Measurements from ENCODE around the gene TRAPPC10. TPM values are rescaled to one million over a fixed set of nuclear protein-coding genes. Genes with fewer than 3 reads are reported as not detected.

The TRAPPC10 gene
- polyA plus RNA-seq, 1 of the 3 experiments (the other 2 are of a cell fraction) = 17.5 TPM

- WGBS (ENCODE audit: low lambda C conversion rate) = 86% methylated on average over 13 of the region's 26 CpGs
- Histone ChIP-seq H3F3A (replicated peaks; ENCODE audit: insufficient read depth) (peaks cover 2% of the 10 kb centered on the region), H3K4me3 (ENCODE audit: low read depth in 2 of 2, low read length in 1 of 2) (no peak overlapping the region), H3K9me2 (no peaks in the 10 kb centered on the region), H3K9ac (no peak overlapping the region), H3K4me2 (no peak overlapping the region), H3K27me3 (ENCODE audit: insufficient read depth) (no peaks in the 10 kb centered on the region), H3K36me3 (replicated peaks in 1 of 2; ENCODE audit: control insufficient read depth in 1 of 2, insufficient read depth in 2 of 2, low read length in 1 of 2) (peaks cover 15 to 41% of the 10 kb centered on the region in 2 experiments), H2AFZ (ENCODE audit: low read depth) (no peak overlapping the region), H3K27ac (ENCODE audit: low read depth in 2 of 2, low read length in 1 of 2) (no peak overlapping the region), H3K4me1 (ENCODE audit: control insufficient read depth in 1 of 2, insufficient read depth in 2 of 2, low read depth in 1 of 2, low read length in 1 of 2) (no peaks in the 10 kb centered on the region), H4K20me1 (ENCODE audit: insufficient read depth) (no peaks in the 10 kb centered on the region), H3K9me3 (no peaks in the 10 kb centered on the region), H3K79me2 (ENCODE audit: insufficient read depth) (no peaks in the 10 kb centered on the region)
- TF ChIP-seq EZH2phosphoT487 (IDR thresholded peaks at IDR 0.05; ENCODE audit: borderline replicate concordance, low read depth) (no peak), FOXM1 (IDR thresholded peaks at IDR 0.05; ENCODE audit: low read depth) (no peak), YY1 (IDR thresholded peaks at IDR 0.05; ENCODE audit: low read depth) (no peak), MEF2A (IDR thresholded peaks at IDR 0.05; ENCODE audit: borderline replicate concordance, low read depth) (no peak), TAF1 (IDR thresholded peaks at IDR 0.05; ENCODE audit: borderline replicate concordance, low read depth, low read length) (no peak), GABPA (IDR thresholded peaks at IDR 0.05; ENCODE audit: low read depth) (no peak)
- POLR2A ChIA-PET = no interaction called here
- CTCF ChIA-PET = interaction anchor here (0.5 to 1.0 kb wide), 3 partner anchors 54 to 316 kb away, joined by 3 read pairs; no protein-coding TSS in a partner anchor
- no peak for DNase-seq
Observed at GRCh38 chr21:43981151-43981870, 30.8 kb upstream of the TRAPPC10 start.

- no peak for DNase-seq
- ChIA-PET CTCF (interaction anchor here (1.0 kb wide), 1 partner anchor 171 kb away, joined by 3 read pairs; no protein-coding TSS in a partner anchor), POLR2A (no interaction called here)
- Histone ChIP-seq H3K4me2 (no peak overlapping the region), H4K20me1 (ENCODE audit: insufficient read depth) (no peaks in the 10 kb centered on the region), H2AFZ (ENCODE audit: low read depth) (no peak overlapping the region), H3K9me3 (no peaks in the 10 kb centered on the region), H3K79me2 (ENCODE audit: insufficient read depth) (no peaks in the 10 kb centered on the region), H3K4me3 (ENCODE audit: low read depth in 2 of 2, low read length in 1 of 2) (no peak overlapping the region), H3K27ac (ENCODE audit: low read depth in 2 of 2, low read length in 1 of 2) (no peak overlapping the region), H3K4me1 (ENCODE audit: control insufficient read depth in 1 of 2, insufficient read depth in 2 of 2, low read depth in 1 of 2, low read length in 1 of 2) (no peaks in the 10 kb centered on the region), H3K9ac (no peak overlapping the region), H3F3A (replicated peaks; ENCODE audit: insufficient read depth) (peaks cover 6% of the 10 kb centered on the region), H3K36me3 (replicated peaks in 1 of 2; ENCODE audit: control insufficient read depth in 1 of 2, insufficient read depth in 2 of 2, low read length in 1 of 2) (peaks cover 15 to 41% of the 10 kb centered on the region in 2 experiments), H3K27me3 (ENCODE audit: insufficient read depth) (no peaks in the 10 kb centered on the region), H3K9me2 (no peaks in the 10 kb centered on the region)
- TF ChIP-seq GABPA (IDR thresholded peaks at IDR 0.05; ENCODE audit: low read depth) (no peak), EZH2phosphoT487 (IDR thresholded peaks at IDR 0.05; ENCODE audit: borderline replicate concordance, low read depth) (no peak), JUND (IDR thresholded peaks at IDR 0.05) (no peak), USF2 (IDR thresholded peaks at IDR 0.05; ENCODE audit: borderline replicate concordance, low read depth, low read length) (no peak)
- WGBS (ENCODE audit: low lambda C conversion rate) = 93% methylated on average over 4 of the region's 13 CpGs
Observed at GRCh38 chr21:43981871-43982210, 30.3 kb upstream of the TRAPPC10 start.

- no peak overlapping the region for H3K4me2 ChIP-seq
- ChIA-PET CTCF (interaction anchor here (1.4 kb wide), 1 partner anchor 171 kb away, joined by 3 read pairs; no protein-coding TSS in a partner anchor), POLR2A (interaction anchor here (1.2 kb wide), 1 partner anchor 29 kb away, joined by 4 read pairs; the partner anchor contains the start of gene TRAPPC10)
Observed at GRCh38 chr21:43982489-43983078, 29.5 kb upstream of the TRAPPC10 start.

More at GRCh38 chr21:43982489-43983078, 29.5 kb upstream of the TRAPPC10 start:
- no peaks in the 10 kb centered on the region for H4K20me1 ChIP-seq (ENCODE audit: insufficient read depth)
- 96% methylated on average over 25 of the region's 32 CpGs for WGBS (ENCODE audit: low lambda C conversion rate)
- no peaks in the 10 kb centered on the region for H3K9me3 ChIP-seq
- H3K4me1 ChIP-seq (ENCODE audit: control insufficient read depth in 1 of 2, insufficient read depth in 2 of 2, low read depth in 1 of 2, low read length in 1 of 2) = no peaks in the 10 kb centered on the region
- H2AFZ ChIP-seq (ENCODE audit: low read depth) = no peak overlapping the region
- TF ChIP-seq USF1 (IDR thresholded peaks at IDR 0.05; ENCODE audit: borderline replicate concordance, low read depth) (no peak), RAD21 (IDR thresholded peaks at IDR 0.05; ENCODE audit: low read length) (no peak), JUND (IDR thresholded peaks at IDR 0.05) (no peak), CHD2 (IDR thresholded peaks at IDR 0.05; ENCODE audit: low read length, partially characterized antibody) (no peak), GATA2 (CRISPR knock-in tag; IDR thresholded peaks at IDR 0.05) (no peak), MEF2A (IDR thresholded peaks at IDR 0.05; ENCODE audit: borderline replicate concordance, low read depth) (no peak), TAF1 (IDR thresholded peaks at IDR 0.05; ENCODE audit: borderline replicate concordance, low read depth, low read length) (no peak), NFIC (IDR thresholded peaks at IDR 0.05; ENCODE audit: borderline replicate concordance) (no peak)
- no peaks in the 10 kb centered on the region for H3K27me3 ChIP-seq (ENCODE audit: insufficient read depth)
- no peak overlapping the region for H3K4me3 ChIP-seq (ENCODE audit: low read depth in 2 of 2, low read length in 1 of 2)
- no peaks in the 10 kb centered on the region for H3K9me2 ChIP-seq
- DNase-seq = peak; percentile 33
- peaks cover 15 to 41% of the 10 kb centered on the region in 2 experiments for H3K36me3 ChIP-seq (replicated peaks in 1 of 2; ENCODE audit: control insufficient read depth in 1 of 2, insufficient read depth in 2 of 2, low read length in 1 of 2)
- no peaks in the 10 kb centered on the region for H3K79me2 ChIP-seq (ENCODE audit: insufficient read depth)
- peaks cover 6% of the 10 kb centered on the region for H3F3A ChIP-seq (replicated peaks; ENCODE audit: insufficient read depth)
- H3K27ac ChIP-seq (ENCODE audit: low read depth in 2 of 2, low read length in 1 of 2) = no peak overlapping the region
- H3K9ac ChIP-seq = no peak overlapping the region
